ENCODE measurements around the gene MMP17.

Gene MMP17

DNA sequence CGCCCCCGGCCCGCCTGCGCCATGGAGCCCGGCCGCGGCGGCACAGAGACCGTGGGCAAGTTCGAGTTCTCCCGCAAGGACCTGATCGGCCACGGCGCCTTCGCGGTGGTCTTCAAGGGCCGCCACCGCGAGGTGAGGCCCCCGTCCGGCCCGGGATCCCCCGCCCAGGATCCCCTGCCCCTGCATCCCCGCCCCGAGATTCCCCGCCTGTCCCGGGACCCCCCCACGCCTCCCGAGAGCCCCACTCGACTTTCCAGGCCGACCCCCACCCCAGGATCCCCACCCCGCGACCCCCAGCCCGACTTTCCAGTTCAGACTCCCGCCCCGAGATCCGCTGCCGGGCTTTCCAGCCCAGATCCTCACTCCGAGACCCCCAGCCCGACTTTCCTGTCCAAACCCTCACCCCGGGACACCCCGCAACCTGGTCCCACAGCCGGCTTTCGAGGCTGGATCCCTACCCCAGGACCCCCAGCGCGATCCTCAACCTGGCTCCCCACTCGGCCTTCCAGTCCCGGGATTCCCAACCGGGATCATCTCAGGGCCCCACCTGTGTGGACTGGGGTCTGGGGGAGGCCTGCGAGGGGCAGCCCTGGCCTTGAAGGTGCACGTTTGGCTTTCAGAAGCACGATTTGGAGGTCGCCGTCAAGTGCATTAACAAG, 66.9 kb downstream of the MMP17 start:
- H3K4me1 ChIP-seq = peaks cover 0 to 38% (median 15%) of the 10 kb centered on the region in 4 donors
- H3K27ac ChIP-seq = peak overlapping the region; percentile 95 to 98
- peak overlapping the region; percentile 82 to 91 for H3K4me3 ChIP-seq
- intact Hi-C loops (cut with DNase I; ENCODE audit: low total_unique reads) = loop anchor here (5.0 kb wide), 2 partner anchors 52 to 597 kb away; partner anchors contain the start of genes EP400 and FBRSL1
- peaks cover 0 to 30% (median 22%) of the 10 kb centered on the region in 3 donors for H3K36me3 ChIP-seq
- no peaks in the 10 kb centered on the region for H3K27me3 ChIP-seq
- peak in 1 of 2 donors; percentile 74 for DNase-seq
- TF ChIP-seq, protein P1, sequence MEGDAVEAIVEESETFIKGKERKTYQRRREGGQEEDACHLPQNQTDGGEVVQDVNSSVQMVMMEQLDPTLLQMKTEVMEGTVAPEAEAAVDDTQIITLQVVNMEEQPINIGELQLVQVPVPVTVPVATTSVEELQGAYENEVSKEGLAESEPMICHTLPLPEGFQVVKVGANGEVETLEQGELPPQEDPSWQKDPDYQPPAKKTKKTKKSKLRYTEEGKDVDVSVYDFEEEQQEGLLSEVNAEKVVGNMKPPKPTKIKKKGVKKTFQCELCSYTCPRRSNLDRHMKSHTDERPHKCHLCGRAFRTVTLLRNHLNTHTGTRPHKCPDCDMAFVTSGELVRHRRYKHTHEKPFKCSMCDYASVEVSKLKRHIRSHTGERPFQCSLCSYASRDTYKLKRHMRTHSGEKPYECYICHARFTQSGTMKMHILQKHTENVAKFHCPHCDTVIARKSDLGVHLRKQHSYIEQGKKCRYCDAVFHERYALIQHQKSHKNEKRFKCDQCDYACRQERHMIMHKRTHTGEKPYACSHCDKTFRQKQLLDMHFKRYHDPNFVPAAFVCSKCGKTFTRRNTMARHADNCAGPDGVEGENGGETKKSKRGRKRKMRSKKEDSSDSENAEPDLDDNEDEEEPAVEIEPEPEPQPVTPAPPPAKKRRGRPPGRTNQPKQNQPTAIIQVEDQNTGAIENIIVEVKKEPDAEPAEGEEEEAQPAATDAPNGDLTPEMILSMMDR (IDR thresholded peaks at IDR 0.05) = no peak
- no peaks in the 10 kb centered on the region for H3K9me3 ChIP-seq

DNA sequence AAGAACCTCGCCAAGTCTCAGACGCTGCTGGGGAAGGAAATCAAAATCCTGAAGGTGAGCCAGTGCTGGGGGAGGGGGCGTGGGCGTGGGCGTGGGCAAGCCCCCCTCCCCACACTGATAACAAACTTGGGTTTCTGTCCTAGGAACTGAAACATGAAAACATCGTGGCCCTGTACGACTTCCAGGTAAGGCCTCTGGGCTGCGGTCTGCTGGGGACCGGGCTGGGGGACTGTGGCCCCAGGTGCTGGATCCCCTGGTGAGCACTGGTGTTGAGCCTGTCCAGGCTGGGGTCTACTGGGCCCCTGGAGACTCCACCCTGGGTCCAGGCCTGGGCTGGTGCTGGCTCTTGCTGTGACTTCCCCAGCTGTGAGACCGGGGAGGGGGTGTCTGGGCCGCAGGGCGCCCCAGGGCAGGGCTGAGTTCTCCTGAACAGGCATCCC, 67.5 kb downstream of the MMP17 start:
- TF ChIP-seq, protein P1 (IDR thresholded peaks at IDR 0.05) = no peak
- intact Hi-C loops (cut with DNase I; ENCODE audit: low total_unique reads) = loop anchor here (2.0 to 5.0 kb wide), 2 partner anchors 33 to 52 kb away; partner anchors contain the start of genes EP400 and PUS1
- Histone ChIP-seq H3K4me1 (peaks cover 0 to 44% (median 20%) of the 10 kb centered on the region in 4 donors), H3K36me3 (peaks cover 0 to 36% (median 26%) of the 10 kb centered on the region in 3 donors), H3K27ac (peak overlapping the region; percentile 95 to 98), H3K27me3 (no peaks in the 10 kb centered on the region), H3K9me3 (no peaks in the 10 kb centered on the region), H3K4me3 (peak overlapping the region; percentile 82 to 91)
- DNase-seq = no peak

DNA sequence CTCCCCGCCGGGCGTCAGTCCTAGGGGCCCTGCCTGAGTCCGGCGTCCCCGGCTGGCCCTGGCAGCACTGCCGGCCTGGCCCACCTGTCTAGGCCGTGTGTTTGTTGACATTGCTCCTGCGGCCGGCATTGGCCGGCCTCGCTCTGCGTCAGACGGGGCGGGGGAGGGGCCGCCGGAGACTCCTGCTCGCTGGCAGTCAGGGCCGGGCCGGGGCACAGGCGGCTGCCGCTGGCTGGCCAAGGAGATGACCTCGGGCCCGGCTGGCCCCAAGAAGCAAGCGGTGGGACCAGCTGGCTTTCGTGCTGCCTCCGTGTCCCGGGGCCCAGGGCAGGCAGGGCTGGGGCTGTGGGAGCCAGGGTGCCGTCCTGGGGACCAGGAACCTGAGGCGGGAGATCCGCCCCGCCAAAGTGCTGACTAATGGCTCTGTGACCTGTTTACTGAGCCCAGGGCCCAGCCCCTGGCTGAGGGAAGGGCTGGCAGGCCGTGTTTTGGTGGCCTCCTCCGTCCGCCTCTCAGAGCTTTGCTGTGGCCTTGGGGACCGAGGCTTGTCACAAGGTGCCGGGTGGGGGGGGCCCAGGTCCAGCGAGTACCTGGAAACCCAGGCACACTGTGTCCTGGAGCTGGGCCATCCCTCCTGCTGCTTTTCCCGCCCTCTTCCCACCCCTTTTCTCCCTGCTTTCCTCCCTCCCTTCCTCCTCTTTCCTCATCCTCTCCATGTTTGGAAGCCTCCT, 68.1 kb downstream of the MMP17 start:
- intact Hi-C loops (cut with DNase I; ENCODE audit: low total_unique reads) = loop anchor here (2.0 to 5.0 kb wide), 2 partner anchors 33 to 51 kb away; partner anchors contain the start of genes EP400 and PUS1
- peak overlapping the region; percentile 82 to 91 for H3K4me3 ChIP-seq

DNA sequence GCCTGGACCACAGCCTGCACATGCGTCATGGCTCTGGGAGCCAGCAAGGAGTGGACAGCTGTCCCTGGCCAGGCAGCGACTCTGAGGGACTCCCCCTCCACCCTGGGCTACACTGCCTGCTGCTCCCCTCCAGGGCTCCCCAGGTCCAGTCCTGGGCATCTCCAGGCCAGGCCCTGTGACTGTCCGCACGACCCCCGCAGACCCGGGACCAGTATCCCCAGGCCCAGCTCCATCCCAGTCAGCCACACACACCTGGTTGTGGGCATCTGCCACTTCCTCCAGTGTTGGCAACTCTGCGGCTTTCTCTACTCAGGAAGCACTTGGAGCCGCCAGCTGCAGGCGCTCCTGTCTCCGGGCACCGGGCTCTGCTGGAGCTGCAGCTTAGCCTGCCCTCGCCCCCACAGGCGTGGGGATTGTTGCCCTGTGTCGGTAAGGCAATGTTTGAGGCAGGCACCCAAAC, 68.6 kb downstream of the MMP17 start:
- intact Hi-C loops (cut with DNase I; ENCODE audit: low total_unique reads) = loop anchor here (2.0 to 5.0 kb wide), 2 partner anchors 32 to 50 kb away; partner anchors contain the start of genes EP400 and PUS1
- no peak for DNase-seq
- Histone ChIP-seq H3K27ac (peak overlapping the region; percentile 95 to 98), H3K36me3 (peaks cover 0 to 37% (median 30%) of the 10 kb centered on the region in 3 donors), H3K9me3 (no peaks in the 10 kb centered on the region), H3K4me1 (peaks cover 0 to 54% (median 28%) of the 10 kb centered on the region in 4 donors), H3K4me3 (peak overlapping the region; percentile 82 to 91), H3K27me3 (no peaks in the 10 kb centered on the region)
- TF ChIP-seq, protein P1 (IDR thresholded peaks at IDR 0.05) = no peak

More for the DNA sequence above, 68.1 kb downstream of the MMP17 start:
- Histone ChIP-seq H3K36me3 (peaks cover 0 to 37% (median 30%) of the 10 kb centered on the region in 3 donors), H3K27ac (peak overlapping the region; percentile 95 to 98), H3K27me3 (no peaks in the 10 kb centered on the region), H3K9me3 (no peaks in the 10 kb centered on the region), H3K4me1 (peaks cover 0 to 48% (median 24%) of the 10 kb centered on the region in 4 donors)
- TF ChIP-seq, protein P1 (IDR thresholded peaks at IDR 0.05) = no peak
- peak; percentile 94 to 98 for DNase-seq

DNA sequence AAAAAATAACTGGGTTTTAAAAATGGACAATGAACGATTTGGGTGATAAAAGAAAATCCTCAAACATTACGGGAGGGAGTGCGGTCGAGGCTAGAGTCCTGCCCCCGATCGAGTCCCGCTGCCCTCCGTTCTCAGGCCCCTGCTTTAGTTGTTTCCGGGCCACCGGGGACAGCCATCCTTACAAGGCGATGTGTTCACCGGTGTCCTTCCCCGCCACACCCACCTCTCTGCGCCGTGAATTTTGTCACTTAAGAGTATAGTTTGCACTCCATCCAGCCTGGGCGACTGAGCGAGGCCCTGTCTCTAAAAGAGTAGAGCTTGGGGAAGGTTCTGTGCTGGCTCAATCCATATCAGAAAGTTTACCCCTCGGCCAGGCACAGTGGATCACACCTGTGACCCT, 69.1 kb downstream of the MMP17 start:
- Histone ChIP-seq H3K9me3 (no peaks in the 10 kb centered on the region), H3K27ac (peak overlapping the region; percentile 95 to 98), H3K4me1 (peaks cover 0 to 59% (median 32%) of the 10 kb centered on the region in 4 donors), H3K27me3 (no peaks in the 10 kb centered on the region), H3K4me3 (peak overlapping the region; percentile 82 to 91), H3K36me3 (peaks cover 0 to 37% (median 30%) of the 10 kb centered on the region in 3 donors)
- no peak for DNase-seq
- intact Hi-C loops (cut with DNase I; ENCODE audit: low total_unique reads) = loop anchor here (2.0 to 5.0 kb wide), 2 partner anchors 32 to 50 kb away; partner anchors contain the start of genes EP400 and PUS1
- TF ChIP-seq, protein P1 (IDR thresholded peaks at IDR 0.05) = no peak
